NCI-H1092 (cell line): ENCODE results near the gene VPS13A.
"Not testable (repeated sequence)": the region's sequence is repeated elsewhere in the genome, so short reads cannot be mapped to it uniquely, and the experiment has no call there.

Source experiments
- DNase-seq: peaks from one replicate; lab custom pipeline; 2025; lab: John Stamatoyannopoulos, UW

The VPS13A gene

DNA sequence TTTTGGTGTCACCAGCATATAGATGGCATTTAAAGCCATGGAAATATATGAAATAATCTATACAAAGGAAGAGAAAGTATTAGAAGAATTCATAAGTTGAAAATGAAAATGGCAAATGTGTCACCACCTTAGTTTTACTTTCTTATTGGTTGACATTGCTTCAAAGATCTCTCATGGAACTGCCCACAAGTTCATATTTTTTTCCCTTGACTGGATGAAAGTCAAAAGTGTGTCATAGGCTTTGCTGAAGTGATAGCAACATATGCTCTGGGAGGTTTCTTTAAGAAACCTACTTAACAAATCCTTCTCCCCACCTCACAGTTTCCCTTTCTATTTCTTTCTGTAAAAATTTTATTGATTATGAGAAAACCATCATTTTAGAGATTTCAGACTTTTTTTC, 127.2 kb downstream of the VPS13A start:
- DNase-seq, result no peak

DNA sequence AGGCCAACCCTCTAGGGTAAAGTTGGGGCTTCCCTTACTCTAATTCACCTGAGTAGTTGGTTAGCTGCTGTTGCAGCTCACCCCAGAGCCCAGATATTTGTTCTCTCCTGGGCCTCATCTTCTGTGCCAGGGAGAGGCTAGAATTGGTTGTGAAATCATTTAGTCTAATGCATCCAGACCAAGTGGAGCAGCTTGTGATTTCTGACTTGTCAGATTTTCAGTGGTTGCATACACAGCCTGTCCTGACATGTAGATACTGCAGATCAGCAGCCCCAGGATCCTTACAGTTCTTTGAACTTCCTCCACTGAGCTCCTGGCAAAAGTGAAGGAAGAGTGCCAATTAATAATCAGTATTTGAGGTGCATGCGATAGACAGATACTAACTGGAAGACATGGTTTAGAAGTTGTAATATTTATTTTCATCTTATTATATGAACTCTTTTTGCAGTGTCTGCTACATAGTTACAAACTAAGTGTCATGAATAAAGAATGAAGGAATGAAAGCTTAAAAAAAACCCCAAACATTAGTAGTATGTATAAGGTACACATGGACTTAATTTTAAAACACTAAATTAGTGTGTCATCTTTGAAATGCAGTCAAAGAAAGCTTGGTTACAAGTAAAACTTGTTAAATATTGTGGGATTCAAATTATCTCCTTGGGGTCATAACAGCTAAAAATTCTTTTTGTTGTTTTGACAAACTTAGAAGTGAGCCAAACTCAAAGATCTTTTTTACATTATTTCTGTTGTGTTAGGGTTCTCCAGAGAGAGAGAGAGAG, 128.5 kb downstream of the VPS13A start:
- DNase-seq, result no peak

DNA sequence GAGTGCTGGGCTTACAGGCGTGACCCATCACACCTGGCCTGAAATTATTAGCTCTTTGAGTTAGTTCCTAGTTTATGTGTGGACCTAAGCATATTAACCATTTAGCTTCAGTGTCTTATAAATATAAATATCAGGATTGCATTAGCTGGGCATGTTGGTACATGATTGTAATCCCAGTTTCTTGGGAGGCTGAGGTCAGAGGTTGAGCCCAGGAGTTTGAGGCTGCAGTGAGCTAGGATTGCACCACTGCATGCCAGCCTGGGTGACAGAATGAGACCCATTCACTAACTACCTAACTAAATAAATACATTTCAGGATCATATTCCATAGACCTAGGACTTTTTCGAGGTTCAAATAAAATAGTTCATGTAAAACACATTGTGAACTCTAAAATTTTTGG, 129.8 kb downstream of the VPS13A start:
- DNase-seq, result no peak

DNA sequence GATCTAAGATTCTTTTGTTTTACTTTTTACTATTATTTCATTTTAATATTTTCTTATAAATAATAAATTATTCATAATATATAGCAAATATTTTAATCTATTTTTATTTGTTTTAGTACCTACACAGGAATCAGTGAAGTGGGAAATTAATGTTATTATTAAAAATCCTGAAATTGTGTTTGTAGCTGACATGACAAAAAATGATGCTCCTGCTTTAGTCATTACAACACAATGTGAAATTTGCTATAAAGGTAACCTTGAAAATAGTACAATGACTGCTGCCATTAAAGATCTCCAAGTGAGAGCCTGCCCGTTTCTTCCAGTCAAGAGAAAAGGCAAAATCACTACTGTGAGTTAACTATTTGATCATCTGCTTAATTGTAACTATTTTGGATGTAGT, 138.7 kb downstream of the VPS13A start:
- DNase-seq, result no peak

DNA sequence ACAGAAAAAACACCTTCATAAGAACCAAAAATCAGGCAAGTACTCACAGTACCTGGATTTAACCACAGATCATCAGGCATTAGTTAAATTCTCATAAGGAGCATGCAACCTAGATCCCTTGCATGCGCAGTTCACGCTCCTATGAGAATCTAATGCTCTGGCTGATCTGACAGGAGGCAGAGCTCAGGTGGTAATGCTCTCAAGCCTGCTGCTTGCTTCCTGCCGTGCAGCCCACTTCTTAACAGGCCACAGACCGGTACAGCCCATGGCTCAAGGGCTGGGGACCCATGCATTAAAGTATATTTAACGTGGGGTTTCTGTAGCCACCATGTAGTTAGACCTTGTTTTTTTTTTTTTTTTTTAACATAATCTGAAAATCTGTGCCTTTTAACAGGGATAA, 147.7 kb downstream of the VPS13A start:
- no peak for DNase-seq

DNA sequence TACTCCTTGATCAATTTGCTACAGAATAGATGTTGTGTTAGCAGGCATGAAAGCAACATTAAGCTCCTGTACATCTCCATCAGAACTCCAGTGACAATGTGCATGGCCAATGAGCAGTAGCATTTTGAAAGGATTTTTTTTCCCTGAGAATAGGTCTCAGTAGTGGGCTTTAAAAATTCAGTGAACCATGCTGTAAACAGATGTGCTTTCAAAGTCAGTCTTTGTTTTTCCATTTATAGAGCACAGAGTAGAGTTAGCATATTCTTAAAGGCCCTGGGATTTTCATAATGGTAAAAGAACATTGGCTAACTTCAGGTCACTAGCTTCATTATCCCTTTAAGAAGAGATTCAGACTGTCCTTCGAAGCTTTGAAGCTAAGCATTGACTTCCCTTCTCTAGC, 150.8 kb downstream of the VPS13A start:
- DNase-seq, result no peak

DNA sequence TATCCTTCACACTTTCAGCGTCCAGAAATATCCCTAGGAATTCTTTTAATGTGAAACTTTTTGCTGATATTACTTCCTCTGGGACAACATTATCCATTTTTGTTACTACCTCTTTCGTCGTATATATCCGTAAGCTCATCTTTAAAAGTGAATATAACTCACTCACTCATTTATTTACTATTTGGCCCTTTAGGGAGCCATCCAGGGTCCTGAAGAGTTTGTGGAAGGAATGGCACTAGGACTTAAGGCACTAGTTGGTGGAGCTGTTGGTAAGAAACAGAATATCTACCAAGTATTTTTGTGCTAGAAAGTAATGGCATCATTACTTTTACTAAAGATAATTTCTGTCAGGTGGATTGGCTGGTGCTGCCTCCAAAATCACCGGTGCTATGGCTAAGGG, 192.7 kb downstream of the VPS13A start:
- no peak for DNase-seq

DNA sequence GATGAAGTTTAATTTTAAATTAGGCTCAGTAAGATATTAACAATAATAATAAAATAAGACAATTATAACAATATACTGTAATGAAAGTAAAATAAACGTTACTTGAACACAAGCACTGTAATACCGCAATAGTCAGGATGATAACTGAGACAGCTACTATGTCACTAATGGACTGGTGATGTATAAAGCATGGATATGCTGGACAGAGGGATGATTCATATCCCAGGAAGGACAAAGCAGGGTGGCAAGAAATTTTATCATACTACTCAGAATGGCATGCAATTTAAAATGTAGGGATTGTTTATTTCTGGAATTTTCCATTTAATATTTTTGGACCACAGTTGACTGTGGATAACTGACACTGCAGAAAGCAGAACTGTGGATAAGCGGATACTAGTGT, 196.9 kb downstream of the VPS13A start:
- no peak for DNase-seq

DNA sequence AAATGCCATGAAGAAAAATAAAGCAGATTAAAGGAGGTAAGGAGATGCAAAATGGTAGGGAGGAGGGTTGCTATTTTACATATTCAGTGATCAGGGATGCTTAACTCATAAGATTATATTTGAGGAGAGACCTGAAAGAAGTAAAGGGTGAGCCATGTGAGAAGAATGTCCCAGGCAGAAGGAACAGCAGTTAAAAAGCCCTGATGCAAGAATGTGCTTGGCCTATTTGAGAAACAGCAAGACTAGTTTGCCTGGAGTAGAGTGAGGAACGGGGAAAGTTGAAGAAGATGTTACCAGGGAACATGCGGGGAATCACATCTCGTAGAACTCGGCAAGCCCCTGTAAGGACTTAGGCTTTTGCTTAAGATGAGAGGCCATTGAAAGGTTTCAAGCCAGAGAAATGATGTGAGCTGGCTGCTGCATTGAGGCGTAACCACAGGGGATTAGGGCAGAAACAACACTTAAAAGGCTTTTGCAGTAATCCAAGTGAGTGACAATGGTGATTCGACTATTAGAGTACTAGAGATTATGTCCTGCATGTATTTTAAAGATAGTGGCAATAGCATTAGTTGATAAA, 198.7 kb downstream of the VPS13A start:
- DNase-seq, result no peak

DNA sequence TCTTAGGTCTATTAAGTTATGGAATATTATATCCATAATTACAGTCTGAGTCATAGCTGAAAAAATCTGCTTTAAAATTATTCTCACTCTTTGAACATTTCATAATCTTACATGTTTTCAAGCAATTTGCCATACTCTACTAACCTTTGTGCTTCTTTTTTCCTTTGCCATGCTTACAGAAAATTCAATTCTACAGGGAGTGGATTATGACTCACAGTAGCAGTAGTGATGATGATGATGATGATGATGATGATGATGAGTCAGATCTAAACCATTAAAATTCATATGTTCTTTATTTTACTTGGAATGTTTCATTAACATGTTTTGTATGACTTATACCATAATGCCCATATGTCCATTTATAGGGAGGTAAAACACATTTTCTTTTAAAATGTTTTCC, 207.1 kb downstream of the VPS13A start:
- DNase-seq, result no peak

DNA sequence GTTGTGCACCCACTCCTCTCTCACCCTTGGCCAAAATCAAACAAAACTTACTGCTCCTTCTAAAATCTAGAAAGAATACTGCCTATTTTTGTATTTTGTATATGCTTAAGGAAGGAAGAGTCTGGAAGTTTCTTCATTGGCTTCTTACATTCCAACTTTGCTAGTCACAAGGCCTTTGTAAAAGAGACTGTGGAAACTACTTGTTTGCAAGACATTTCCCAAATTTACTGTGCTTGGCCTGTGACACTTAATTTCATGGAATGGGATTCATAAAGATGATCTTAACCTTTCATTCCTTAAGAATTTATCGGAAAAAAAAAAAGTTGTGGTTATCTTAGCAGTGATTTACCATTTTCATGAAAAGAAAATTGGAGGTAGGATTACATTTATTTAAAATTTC, 208.9 kb downstream of the VPS13A start:
- DNase-seq, result no peak

DNA sequence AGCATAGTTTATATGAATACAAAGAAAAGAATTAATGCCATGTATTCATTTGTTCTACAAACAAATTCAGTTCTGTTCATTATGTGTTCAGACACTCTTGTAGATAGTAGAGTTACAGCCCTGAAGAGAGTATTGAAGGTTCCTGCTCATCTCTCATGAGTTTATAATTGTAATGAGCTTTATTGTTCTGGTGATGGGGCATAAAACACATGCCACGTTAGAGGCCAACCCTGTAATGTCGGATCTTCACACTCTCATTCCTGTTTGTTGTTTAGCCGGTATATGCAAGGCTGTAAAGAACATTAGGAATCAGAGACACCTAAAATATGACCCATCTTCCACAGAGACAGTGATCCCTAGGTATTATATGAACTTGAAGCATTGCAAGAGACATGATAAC, 214.5 kb downstream of the VPS13A start:
- no peak for DNase-seq

DNA sequence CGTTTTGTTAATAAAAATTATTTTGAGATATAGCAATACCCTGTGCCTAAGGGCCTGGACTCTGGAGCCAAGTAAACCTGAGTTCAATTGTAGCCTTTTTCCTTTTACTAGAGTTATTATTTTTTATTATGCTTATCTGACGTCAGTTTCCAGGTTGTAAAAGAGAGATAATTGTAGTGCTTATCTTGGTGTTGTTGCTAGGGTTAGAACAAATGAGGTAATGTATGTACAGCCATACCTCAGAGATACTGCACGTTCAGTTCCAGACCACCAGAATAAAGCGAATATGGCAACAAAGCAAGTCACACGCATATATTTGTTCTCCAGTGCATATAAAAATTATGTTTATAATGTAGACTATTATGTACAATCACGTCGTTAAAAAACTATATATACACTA, 215.0 kb downstream of the VPS13A start:
- DNase-seq, result no peak

DNA sequence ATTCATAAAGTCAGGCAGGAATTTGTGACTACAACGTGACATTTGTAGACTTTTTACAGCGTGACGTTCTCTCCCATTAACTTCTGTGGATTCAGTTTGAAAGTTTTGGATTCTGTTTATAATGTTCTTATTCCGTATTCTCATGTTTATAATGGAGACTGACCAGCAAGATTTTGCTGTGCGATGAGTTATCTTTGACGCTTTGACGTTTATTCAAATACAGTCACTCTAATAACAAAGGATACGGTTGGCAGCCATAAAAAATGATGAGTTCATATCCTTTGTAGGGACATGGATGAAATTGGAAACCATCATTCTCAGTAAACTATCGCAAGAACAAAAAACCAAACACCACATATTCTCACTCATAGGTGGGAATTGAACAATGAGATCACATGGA, 221.2 kb downstream of the VPS13A start:
- not testable (repeated sequence) for DNase-seq

DNA sequence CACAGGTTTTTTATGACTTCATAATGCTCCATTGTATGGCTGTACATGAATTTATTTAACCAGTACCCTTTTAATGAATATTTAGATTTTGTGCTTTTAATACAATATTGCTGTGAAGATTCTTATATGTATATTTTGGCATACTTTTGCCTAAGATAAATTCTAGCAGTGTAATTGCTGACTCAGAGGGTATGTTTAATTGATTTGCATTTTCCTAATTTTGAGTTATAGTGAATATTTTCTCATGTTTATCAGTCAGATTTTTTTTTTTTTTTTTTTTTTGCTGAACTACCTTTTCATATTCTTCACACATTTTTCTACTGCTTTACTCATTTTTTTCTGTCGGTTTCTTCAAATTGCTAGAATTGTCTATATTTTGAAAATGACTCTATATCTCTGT, 222.6 kb downstream of the VPS13A start:
- no peak for DNase-seq

DNA sequence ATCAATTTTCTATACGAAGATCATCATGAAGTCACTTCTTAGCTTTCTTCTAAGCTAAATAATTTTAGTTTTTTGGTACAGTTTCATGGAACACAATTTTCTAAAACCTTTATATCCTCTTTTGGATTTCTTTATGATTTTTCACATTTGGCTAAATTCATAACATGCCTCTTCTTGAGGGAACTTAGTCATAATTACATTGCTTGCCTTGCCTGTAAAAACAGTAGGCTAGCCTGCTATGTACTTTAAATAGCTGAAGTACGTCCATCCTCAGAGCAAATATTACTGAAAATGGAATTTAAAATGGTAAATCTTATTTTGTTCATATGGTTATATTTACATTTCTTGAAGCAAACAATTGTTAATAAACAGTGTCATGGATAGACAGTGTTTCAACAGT, 225.0 kb downstream of the VPS13A start:
- no peak for DNase-seq

DNA sequence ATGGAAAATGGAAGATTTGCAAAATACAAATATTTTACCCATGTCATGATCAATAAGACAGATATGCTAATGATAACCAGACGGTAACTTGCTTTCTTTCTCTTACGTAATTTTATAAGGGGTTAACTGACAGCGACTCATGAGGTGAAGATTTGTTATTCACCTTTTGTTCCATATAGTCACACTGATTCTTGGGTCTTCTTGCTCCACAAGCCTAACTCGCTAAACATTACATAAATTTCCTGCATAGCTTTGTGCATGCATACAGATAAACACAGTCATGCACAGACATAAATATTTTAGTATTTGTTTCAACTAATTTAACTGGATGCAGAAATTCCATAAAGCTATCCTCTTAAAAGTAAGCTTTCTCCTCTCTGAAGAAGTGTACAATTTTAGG, 225.9 kb downstream of the VPS13A start:
- no peak for DNase-seq

DNA sequence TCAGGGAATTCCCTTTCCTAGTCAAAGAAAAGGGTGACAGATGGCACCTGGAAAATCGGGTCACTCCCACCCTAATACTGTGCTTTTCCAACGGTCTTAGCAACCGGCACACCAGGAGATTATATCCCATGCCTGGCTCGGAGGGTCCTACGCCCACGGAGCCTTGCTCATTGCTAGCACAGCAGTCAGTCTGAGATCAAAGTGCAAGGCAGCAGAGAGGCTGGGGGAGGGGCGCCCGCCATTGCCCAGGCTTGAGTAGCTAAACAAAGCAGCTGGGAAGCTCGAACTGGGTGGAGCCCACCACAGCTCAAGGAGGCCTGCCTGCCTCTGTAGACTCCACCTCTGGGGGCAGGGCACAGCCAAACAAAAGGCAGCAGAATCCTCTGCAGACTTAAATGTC, 231.2 kb downstream of the VPS13A start:
- not testable (repeated sequence) for DNase-seq

DNA sequence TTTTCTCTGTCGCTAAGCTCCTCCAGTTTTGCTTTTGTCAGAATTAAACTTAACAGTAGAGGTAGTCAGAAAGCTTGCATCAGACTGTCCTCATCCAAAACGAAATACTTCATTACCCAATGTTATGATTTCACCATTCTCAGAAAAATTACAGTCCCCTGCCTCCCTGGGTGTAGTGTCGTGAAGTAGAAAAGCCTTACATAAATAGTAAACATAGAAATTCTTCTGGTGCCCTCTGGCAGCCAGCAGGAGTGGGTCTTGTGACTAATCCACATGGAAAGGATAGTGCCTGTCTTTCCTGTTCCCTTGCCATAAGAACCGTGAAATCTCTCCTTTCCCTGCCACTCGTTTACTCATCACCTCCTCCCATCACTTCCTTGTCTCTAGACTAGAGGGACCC, 240.2 kb downstream of the VPS13A start:
- DNase-seq, result no peak

DNA sequence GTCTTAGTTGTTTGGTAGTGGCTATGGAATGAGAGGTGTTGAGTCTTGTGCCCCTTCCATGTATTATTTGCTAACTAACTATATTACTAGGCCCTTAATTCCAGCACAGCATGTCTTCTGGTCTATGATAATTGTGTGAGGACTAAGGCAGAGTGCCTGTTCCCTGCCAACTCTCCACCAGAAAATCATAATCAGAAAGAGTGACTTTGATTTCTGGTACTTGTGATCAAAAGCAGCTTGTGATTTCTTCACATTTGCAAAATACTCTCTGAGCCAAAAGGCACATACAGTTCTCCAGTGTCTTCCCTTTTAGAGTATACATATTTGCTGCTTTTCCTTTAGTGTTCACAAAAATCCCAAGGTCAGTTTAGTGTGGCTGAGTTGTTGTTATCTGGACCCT, 240.9 kb downstream of the VPS13A start:
- DNase-seq, result no peak

DNA sequence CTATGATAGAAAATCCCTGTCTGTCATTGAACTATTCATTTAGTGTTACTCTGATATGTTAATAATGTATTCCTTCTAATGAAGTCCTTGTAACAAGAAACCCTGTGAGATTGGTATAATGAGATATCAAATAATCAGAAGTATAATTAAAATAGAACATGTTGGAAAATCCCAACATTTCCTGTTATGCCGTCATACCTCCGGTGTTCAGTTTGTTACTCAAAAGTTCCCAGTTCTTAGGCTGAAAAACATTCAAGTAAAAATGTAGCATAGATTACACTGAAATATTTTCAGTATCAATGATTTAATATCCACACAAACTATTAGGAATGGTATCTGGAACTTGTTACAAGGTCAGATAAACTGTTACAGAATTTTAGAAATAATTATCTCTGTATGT, 243.3 kb downstream of the VPS13A start:
- no peak for DNase-seq

DNA sequence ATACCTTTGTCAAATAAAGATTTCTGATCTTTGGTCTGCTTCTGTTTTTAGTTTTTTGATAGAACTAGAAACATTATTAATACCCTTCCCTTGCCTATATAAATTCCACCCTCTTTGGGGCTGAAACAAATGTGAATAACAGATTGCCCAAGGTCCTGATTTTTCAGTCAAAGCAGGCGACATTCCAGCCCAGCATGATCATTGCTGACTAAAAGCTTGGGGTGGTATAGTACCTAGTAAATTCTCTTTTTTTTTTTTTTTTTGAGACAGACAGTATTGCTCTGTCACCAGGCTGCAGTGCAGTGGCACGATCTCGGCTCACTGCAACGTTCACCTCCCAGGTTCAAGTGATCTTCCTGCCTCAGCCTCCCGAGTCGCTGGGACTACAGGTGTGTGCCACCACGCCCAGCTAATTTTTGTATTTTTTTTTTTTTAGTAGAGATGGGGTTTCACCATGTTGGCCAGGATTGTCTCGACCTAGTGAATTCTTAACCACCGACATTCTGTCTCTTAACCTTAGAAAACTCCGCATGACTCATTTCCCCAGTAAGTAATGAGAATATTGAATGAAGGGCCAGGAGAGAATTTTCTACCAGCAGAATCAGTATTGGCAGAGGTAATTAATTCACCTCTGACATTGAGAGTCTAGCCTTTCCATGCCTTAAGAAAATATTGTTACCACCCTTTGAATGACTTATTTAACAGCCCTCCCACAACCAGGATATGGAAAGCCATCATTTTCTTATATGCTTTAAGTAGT, 244.4 kb downstream of the VPS13A start:
- DNase-seq, result no peak

DNA sequence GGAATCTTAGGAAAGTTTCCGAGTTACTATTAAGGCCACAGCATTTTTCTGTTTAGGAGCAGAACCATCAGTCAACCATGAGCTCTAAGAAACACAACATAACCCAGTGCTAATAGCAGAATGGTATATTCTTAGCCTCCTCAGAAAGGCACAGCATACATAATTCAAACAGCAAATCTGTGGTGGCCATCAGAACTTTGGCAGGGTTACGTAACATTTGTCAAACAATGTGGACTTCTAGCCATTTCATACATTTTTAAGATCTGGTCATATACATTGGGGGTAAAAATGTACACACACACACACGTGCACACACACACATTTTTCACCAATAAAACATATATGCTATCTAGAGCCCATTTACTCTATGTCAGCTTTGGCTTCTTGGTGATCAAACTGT, 245.6 kb downstream of the VPS13A start:
- DNase-seq, result no peak
